Dermis microvascular lymphatic vessel endothelial cell (primary cell): ENCODE measurements around the gene NQO2. TPM values are rescaled to one million over a fixed set of nuclear protein-coding genes. Genes with fewer than 3 reads are reported as not detected.
A peak's percentile ranks its signal among the peaks of the same experiment; 100 is the strongest.
"Not testable (repeated sequence)": the region's sequence is repeated elsewhere in the genome, so short reads cannot be mapped to it uniquely, and the experiment has no call there.

ENCODE experiments used
- DNase-seq, 2 donors: peaks; one replicate each; pipeline versions ENCODE4 v3.0.0 to v3.0.0-alpha.2; 2010; ENCODE audit warnings: low read depth in 2 of 2
- total RNA-seq: library from RNA; depleted of rRNA; stranded (reverse); fragments of >200 nt; gene quantifications from 2 replicates; pipeline ENCODE4 v1.2.1, GENCODE V29; 2014

Gene NQO2
- total RNA-seq, 1 donor from 2014 or later, result 12.2 TPM

GRCh38 chr6:2970034-2970685, 29.5 kb upstream of the NQO2 start:
- DNase-seq, result peak in 1 of 2 donors; percentile 34

- peak in 1 of 2 donors; percentile 72 for DNase-seq
Measured at GRCh38 chr6:2970753-2971419, 28.8 kb upstream of the NQO2 start.

DNA sequence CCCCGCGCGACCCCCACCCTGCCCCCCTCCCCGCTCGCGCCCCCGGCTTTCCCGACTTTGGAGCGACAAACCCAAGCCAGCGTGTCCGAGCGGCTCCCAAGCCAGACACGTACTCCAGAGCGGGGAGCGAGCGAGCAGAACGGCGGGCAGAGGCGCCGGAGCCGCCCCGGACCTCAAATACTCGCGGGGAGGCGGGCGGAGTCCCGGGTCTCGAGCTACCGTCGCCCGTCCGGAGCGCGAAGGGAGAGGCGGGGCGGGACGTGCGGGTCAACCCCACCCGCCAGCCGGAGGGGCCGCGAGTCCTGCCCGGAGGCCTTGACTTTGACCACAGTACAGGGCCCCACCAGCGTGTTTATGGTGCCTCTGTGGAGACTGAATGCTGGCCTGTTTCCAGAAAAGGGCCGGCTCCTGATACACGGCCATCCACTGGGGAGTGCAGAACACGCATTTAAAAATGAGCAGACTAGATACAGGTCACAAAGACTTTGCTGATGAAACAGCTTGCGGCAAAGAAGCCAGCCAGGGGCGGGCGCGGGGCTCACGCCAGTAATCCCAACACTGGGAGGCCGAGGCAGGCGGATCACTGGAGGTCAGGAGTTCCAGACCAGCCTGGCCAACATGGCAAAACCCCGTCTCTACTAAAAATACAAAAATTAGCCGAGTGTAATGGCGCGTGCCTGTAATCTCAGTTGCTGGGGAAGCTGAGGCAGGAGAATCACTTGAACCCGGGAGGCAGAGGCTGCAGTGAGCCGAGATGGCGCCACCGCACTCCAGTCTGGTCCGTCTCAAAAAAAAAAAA, 28.1 kb upstream of the NQO2 start, which contains the start of gene SERPINB6:
Gene SERPINB6, minus strand, starts transcription at position 148 of the 799 bp plus-strand sequence. CDS start 12,235 bp downstream, outside the sequence.
- DNase-seq, result peak; percentile 57 to 79

- DNase-seq, result not testable (repeated sequence)
Measured at GRCh38 chr6:2972219-2972487, 27.5 kb upstream of the NQO2 start.

DNA sequence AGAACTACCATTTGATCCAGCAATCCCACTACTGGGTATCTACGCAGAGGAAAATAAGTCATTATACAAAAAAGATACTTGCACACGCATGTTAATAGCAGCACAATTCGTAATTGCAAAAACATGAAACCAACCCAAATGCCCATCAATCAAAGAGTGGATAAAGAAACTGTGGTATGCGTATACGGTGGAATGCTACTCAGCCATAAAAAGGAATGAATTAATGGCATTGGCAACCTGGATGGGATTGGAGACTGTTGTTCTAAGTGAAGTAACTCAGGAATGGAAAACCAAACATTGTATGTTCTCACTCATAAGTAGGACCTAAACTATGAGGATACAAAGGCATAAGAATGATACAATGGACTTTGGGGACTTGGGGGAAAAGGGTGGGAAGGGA, 27.0 kb upstream of the NQO2 start:
- not testable (repeated sequence) for DNase-seq

- not testable (repeated sequence) for DNase-seq
Measured at GRCh38 chr6:2973180-2973579, 26.5 kb upstream of the NQO2 start.

- DNase-seq, result no peak
Measured at GRCh38 chr6:2973676-2974075, 26.0 kb upstream of the NQO2 start.

- DNase-seq, result no peak
Measured at GRCh38 chr6:2976060-2976459, 23.6 kb upstream of the NQO2 start.

GRCh38 chr6:2976571-2977085, 23.1 kb upstream of the NQO2 start:
- DNase-seq, result peak in 1 of 2 donors; percentile 81

GRCh38 chr6:2977290-2977689, 22.4 kb upstream of the NQO2 start:
- DNase-seq, result no peak

- DNase-seq, result no peak
Measured at GRCh38 chr6:2977799-2978590, 21.7 kb upstream of the NQO2 start.

DNA sequence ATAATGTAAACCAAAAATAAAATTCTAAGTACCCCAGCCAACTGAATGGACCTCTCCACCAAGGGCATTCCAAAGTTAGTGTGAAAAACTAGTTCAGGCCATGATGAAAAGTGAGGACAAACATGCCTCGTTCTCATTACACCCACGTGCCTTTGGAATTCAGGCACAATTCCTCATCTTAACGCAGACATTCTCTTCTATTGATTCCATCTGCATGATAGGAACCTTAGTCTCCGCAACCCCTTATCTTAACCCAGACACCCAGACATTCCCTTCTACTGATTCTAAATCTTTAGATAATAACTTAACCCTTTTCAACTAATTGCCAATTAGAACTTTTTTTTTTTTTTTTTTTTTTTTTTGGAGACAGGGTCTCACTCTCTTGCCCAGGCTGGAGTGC, 20.8 kb upstream of the NQO2 start:
- DNase-seq, result no peak

- no peak for DNase-seq
Measured at GRCh38 chr6:2979819-2980464, 19.8 kb upstream of the NQO2 start.

DNA sequence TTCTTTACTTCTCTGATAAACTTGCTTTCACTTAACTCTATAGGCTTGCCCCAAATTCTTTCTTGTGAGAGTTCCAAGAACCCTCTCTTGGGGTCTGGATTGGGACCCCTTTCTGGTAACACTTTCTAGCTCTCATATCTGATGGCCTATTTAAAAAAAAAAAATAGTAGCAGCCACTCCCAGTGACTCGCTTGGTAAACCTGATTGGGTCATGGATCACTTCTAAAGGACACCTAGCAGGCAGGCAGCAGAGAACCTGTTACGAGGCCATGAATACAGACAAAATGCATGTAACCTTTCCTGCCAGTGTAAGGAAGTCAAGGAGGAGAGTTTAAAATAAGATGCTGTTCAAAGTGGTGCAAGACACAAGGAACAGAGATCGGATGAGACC, 19.2 kb upstream of the NQO2 start:
- DNase-seq, result no peak

- peak in 1 of 2 donors; percentile 37 for DNase-seq
Measured at GRCh38 chr6:2982426-2983117, 17.1 kb upstream of the NQO2 start.

DNA sequence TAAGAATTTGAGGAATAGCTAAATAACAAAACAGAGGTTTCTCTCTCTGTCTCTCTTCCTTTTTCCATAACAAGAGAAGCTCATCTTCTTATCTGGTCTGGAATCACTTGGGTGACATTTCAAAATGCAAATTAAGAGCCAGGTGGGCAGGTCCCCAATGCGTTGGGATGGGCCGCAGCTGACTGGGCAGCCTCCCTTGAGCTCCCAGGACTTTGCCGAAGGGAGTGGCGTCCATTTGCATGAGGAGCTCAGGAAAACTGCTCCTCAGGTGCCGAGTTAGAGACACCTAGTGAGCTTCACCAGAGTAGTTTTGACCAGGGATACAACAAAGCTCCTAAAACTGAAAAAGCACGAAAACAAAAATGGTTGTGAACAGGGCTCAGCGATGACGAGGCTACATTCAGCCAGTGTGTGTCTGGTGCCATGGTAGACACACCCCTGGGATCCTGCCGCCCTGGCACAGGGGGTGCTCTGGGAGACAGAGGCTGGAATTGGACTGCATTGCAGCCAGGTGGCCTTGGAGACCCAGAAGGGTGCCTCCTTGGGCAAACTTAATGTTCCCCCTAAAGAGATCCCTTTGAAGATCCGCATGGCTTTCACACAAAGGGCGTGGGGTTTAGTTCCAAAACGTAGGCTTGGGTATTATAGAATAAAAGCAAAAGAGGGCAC, 14.8 kb upstream of the NQO2 start:
- no peak for DNase-seq

- DNase-seq, result peak in 1 of 2 donors; percentile 36
Measured at GRCh38 chr6:2986722-2987221, 12.9 kb upstream of the NQO2 start.

DNA sequence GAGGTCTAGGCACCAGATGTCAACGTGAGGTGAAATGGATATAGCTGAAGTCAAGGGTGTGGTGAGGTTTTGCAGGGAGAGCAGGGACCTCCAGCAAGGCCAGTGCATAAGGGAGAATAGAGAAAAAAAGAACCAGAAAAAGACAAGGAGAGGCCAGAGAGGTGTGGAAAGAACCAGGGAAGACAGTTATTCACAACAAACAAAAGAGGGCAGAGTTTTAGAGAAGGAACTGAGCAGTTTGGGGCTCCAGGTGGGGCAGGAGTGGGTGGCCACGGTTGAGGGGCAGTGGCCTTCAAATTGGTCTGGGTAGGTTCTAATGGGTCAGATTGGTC, 11.6 kb upstream of the NQO2 start:
- no peak for DNase-seq

DNA sequence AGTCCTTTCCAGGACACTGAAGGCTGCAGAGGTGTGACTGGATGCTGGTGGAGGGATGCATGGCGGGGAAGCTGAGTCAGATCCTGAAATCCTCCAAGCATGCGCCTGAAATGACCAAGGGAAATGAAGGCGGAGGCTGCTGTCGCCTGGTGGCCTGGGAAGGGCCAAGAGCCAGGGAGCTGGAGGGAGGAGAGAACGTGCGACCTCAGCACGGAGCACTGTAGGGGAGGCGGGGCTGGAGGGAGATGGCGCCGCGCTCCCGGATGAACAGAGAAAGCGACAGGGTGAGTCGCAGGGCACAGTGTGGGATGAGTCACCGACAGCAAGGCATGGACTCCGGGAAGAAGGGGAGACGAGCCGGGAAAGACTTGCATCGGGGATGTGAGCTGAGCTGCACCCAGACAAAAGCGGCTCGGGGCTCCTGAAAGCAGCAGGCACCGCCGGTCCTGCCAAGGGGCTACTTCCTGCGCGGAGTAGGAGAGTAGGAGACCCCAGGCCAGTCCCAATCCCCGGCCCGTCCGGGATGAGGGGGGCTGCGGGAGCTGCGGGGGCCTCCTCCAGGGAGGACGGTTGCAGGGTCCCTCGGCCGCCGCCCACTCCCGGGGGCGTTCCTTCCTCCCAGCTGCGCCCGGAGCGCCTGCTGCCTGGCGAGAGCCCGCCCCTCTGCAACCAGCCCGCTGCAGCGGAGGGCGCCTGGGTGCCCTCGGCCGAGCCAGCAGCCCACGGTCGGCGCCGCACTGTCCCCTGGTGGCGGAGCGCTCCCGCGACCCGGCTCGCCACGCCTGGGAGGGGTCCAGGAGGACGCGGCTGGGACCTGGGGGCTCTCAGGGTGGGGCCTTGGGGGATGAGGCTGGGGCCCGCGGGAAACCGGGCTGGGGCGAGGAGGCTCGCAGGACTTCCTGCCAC, 11.0 kb upstream of the NQO2 start:
- peak; percentile 83 to 98 for DNase-seq
